HG03558 (cell line): Measurements from ENCODE around the gene OR8H2.
"Not testable (repeated sequence)": the region's sequence is repeated elsewhere in the genome, so short reads cannot be mapped to it uniquely, and the experiment has no call there.

Experiments used
- ATAC-seq: cut with Tn5 transposase; IDR thresholded peaks from one replicate; pipeline ENCODE4 v1.9.1; 2021; ENCODE audit warnings: moderate number of reproducible peaks; ENCODE audit not compliant: unreplicated experiment; ENCODE audit errors: extremely low read depth

Gene OR8H2, protein sequence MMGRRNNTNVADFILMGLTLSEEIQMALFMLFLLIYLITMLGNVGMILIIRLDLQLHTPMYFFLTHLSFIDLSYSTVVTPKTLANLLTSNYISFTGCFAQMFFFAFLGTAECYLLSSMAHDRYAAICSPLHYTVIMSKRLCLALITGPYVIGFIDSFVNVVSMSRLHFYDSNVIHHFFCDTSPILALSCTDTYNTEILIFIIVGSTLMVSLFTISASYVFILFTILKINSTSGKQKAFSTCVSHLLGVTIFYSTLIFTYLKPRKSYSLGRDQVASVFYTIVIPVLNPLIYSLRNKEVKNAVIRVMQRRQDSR

DNA sequence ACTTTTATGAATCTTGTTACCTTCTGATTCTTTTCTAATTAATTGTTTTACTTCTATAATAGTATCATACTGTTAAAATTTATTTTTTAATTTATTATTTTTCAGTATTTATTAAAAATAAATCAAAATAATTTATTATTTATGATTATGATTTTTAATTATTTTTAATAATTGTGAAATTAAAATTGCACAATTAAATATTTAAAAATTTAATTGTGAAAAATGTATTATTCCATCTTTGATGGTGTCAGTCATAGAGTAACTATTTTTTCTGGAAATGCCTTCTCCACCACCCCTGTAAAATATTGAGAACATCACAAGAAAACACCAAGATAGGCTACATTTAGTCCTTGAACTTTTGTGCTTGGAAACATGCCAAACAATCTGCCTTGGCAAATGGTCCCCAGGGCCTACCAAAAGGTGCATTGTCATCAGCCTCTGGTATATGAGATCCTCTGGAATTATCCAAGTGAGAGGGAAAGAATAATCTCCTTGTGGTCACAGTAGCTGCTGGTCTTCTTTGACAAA lies at the start of gene OR8H2:
OR8H2 (plus strand) TSS at position 478 of the 528 bp plus-strand sequence. CDS start 1,356 bp downstream, outside the sequence.
- no peak for ATAC-seq

DNA sequence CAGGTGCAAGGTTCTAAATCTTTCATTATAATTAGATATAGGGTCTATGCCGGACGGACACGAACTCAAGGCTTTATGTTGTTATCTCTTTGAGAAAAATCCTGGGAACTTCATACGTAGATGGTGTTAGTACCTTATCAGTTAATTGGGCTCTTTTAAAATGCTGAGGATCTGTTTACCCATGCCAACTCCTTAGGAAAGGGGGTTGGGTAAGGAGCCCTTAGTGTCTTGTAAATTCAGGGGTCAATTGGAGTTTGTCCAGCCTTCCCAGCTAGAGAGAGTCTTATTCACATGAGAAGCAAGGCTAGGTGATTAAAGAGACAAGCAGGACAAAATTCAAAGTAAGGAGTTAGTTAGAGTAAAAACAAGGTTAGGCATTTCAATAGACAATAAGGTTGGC lies 47.1 kb upstream of the OR8H2 start:
- not testable (repeated sequence) for ATAC-seq

DNA sequence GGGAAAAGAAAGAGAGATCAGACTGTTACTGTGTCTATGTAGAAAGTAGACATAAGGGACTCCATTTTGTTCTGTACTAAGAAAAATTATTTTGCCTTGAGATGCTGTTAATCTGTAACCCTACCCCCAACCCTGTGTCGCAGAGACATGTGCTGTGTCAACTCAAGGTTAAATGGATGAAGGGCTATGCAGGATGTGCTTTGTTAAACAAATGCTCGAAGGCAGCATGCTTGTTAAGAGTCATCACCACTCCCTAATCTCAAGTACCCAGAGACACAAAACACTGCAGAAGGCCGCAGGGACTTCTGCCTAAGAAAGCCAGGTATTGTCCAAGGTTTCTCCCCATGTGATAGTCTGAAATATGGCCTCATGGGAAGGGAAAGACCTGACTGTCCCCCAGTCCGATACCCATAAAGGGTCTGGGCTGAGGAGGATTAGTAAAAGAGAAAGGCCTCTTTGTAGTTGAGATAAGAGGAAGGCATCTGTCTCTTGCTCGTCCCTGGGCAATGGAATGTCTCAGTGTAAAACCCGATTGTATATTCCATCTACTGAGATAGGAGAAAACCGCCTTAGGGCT lies 45.7 kb upstream of the OR8H2 start:
- ATAC-seq, result not testable (repeated sequence)

DNA sequence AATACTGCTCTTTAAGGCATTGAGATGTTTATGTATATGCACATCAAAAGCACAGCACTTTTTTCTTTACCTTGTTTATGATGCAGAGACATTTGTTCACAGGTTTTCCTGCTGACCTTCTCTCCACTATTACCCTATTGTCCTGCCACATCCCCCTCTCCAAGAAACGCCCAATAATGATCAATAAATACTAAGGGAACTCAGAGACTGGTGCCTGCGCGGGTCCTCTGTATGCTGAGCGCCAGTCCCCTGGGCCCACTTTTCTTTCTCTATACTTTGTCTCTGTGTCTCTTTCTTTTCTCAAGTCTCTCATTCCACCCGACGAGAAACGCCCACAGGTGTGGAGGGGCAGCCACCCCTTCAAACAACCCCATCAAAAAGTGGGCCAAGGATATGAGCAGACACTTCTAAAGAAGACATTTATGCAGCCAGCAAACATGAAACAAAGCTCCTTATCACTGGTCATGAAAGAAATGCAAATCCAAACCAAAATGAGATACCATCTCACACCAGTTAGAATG lies 45.2 kb upstream of the OR8H2 start:
- ATAC-seq, result not testable (repeated sequence)

DNA sequence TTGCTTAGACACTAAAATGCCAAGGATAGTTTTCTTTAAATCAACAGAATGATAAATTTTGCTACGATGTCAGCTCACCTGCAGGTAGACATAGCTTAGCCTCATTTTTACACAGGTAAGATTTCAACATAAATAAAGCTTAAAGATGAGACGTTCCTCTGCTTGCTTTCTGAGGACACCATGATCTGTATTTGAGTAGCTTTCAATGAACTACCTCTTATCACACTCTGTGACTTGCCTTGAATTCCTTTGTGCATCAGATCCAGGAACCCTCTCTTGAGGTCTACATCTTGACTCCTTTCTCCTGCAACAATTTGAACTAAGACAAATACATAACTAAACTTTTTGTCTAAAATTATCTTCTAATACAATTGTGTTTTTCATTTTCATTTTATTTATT lies 36.5 kb upstream of the OR8H2 start:
- no peak for ATAC-seq

DNA sequence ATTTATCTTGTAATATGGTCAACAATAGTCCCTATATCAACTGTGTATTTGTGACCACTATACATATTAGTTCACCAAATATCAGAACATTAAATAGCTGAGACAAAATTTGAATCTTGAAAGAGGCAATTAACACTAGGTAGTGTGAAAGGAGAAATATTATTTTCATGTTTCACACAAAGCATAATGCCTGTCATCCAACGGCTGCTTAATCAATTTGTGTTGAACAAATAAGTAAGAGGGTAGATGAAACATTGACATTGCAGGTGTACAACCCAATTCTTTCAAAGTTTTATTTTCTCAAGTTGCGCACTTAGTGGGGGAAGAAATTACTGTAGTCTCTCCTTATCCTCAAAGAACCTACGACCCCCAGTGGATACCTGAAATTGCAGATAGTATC lies 13.8 kb upstream of the OR8H2 start:
- no peak for ATAC-seq

DNA sequence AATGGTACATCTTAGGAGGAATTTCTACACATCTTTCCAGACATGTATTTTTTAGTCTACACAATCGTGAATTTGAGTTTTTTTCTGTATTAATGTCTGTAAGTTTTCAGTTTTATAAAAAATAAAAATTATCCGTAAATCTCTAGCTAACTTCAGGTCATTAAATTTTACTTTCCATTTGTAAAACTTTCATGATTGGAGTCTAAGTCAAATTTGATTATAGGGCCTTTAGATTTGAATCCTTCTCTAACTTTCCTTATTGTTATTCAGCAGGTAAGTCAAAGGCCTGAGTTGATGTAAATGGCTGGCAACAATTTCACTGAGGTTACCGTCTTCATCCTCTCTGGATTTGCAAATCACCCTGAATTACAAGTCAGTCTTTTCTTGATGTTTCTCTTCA lies 10.5 kb upstream of the OR8H2 start, which contains the start of gene OR8I2:
OR8I2 (plus strand) TSS at position 301 of the 400 bp plus-strand sequence; CDS start at position 301, 0 bp downstream.
- no peak for ATAC-seq

DNA sequence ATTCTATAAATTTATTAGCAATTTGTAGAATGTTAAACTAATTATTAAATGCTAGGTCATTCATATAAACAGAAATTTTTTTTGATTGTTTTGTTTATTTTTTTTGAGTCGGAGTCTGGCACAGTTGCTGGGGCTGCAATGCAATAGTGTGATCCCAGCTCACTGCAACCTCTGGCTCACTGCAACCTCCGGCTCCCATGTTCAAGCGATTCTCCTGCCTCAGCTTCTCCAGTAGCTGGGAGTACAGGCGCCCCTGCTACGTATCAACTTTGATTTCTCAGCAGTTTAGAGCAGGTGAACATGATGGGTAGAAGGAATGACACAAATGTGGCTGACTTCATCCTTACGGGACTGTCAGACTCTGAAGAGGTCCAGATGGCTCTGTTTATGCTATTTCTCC lies 18.6 kb downstream of the OR8H2 start, which contains the start of gene OR8H3:
OR8H3 (plus strand) TSS at position 301 of the 400 bp plus-strand sequence; CDS start at position 301, 0 bp downstream.
- no peak for ATAC-seq

DNA sequence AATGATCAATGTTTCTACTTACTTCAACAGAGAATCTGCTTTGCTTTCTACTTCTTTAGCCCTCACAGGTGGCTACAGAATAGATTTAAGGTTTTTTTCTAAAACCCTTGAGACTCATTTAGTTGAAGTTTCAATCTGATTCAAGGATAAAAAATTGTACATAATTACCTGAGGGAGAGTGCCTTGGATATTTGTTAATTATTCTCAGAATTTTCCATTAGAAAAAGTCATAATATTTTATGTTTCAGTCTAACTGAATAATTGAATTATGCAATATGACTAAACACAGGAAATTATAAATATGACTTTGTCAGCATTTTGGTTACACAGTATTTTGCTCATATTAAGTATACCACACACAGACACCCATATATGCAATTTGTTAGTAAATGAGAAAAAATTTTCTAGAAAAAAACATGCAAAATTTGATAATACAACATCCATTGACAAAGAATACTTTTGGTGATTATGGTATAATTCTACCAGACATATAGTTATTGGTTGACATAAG lies 36.7 kb downstream of the OR8H2 start, which contains the start of gene OR8J3:
OR8J3 (minus strand) TSS at position 51 of the 511 bp plus-strand sequence. CDS start 2,483 bp downstream, outside the sequence.
- no peak for ATAC-seq

DNA sequence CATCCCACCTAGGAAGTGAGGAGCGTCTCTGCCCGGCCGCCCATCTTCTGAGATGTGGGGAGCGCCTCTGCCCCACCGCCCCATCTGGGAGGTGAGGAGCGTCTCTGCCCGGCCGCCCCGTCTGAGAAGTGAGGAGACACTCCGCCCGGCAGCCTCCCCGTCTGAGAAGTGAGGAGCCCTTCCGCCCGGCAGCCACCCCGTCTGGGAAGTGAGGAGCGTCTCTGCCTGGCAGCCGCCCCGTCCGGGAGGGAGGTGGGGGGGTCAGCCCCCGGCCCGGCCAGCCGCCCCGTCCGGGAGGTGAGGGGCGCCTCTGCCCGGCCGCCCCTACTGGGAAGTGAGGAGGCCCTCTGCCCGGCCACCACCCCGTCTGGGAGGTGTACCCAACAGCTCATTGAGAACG lies 40.2 kb downstream of the OR8H2 start:
- ATAC-seq, result not testable (repeated sequence)

DNA sequence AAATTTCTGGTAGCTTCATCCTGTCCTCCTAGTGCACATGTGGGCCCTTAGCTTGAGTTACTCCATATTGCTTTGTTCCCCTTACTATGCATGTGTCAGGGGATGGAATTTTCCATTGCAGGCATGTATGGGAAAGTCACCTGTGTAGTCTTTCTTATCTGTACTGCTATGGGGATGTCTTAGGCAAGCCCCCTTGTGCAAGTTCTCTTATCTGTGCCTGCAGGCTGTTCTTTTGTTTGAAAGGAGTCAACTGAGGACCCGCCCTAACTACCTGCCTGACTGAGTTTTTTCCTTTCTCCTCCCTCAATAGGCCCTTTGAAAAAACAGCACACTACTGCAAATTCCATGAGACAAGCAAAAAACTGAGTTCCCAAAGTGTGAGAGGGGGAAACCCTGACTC lies 47.9 kb downstream of the OR8H2 start:
- ATAC-seq, result no peak

DNA sequence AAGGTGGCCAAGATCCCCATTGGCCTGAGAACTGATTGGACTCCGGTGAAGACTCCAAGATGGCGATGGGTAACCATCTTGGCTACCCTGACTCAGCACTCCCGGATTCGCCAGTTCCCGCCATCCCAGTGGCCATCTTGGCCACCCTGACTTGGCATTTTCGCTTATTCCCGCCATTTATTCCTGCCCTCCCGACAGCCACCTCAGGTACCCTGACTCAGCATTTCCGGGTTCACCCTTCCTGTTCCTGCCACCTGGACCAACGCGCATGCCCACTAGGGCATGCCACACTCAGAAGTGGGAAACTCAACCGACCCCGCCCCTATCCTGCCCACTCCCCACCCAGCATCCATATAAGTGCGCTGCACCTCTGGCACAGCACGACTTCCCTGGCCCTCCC lies 48.8 kb downstream of the OR8H2 start:
- no peak for ATAC-seq
